GM12878 (cell line): ENCODE results near the gene GNAI2. TPM values are rescaled to one million over a fixed set of nuclear protein-coding genes. Genes with fewer than 3 reads are reported as not detected.

ENCODE experiments used
- ATAC-seq: fragments of 200-7000 bp; cut with Tn5 transposase; 3 replicates; pipeline ENCODE4 v1.9.1; 2020; ENCODE audit warnings: mild to moderate bottlenecking, moderate library complexity
- BruUV-seq: library from RNA; stranded (reverse); fragments of 400-500 nt; replicated peaks from 2 replicates; lab custom pipeline; 2021; lab: Mats Ljungman, UMichigan
- CTCF ChIA-PET: fragments of 300-600 bp; sonication (Branson Sonifier 250); formaldehyde crosslinking; extraction: SDS; loops from one replicate; lab custom pipeline; 2021; ENCODE audit warnings: inconsistent platforms; lab: Yijun Ruan, JAX
- POLR2A ChIA-PET: fragments of 350-600 bp; formaldehyde crosslinking; extraction: SDS; loops from one replicate; lab custom pipeline; 2021; ENCODE audit warnings: inconsistent platforms; lab: Charles Lee
- RAD21 ChIA-PET: fragments of 300-600 bp; sonication (Branson Sonifier 250); formaldehyde crosslinking; loops from one replicate; lab custom pipeline; 2023; ENCODE audit warnings: antibody characterized with exemption; ENCODE audit not compliant: unreplicated experiment; lab: Charles Lee
- SMC1A ChIA-PET: fragments of 300-600 bp; sonication (Branson Sonifier 250); formaldehyde crosslinking; loops from one replicate; lab custom pipeline; 2023; ENCODE audit not compliant: unreplicated experiment, uncharacterized antibody; lab: Charles Lee
- DNase-seq: peaks from one replicate; pipeline ENCODE4 v3.0.0-alpha.2; 2011; ENCODE audit warnings: low read depth, low spot score
- FAIRE-seq: peaks from 3 replicates; lab custom pipeline; 2011; peaks lifted over from hg19 to GRCh38; lab: Jason Lieb, UNC
- H2AFZ ChIP-seq: 2 replicates; pipeline ENCODE4 v1.6.0; 2011; ENCODE audit warnings: low read depth, low read length, control low read depth; ENCODE audit not compliant: control insufficient read depth
- H3K27ac ChIP-seq: 2 replicates; pipeline ENCODE4 v1.5.1; 2011; ENCODE audit warnings: control low read depth; ENCODE audit not compliant: control insufficient read depth, insufficient read depth
- H3K27me3 ChIP-seq, 2 experiments: replicated peaks in 1 of 2; 2 replicates each; pipeline versions ENCODE4 v1.6.0 to v1.6.1; 2011; ENCODE audit warnings: low read length in 1 of 2; ENCODE audit not compliant: control insufficient read depth in 2 of 2, insufficient read depth in 2 of 2
- H3K36me3 ChIP-seq, 2 experiments: 2 replicates each; pipeline ENCODE4 v1.5.1; 2011; ENCODE audit warnings: low read length in 1 of 2; ENCODE audit not compliant: control insufficient read depth in 2 of 2, insufficient read depth in 2 of 2
- H3K4me1 ChIP-seq: 2 replicates; pipeline ENCODE4 v1.6.1; 2011; ENCODE audit warnings: mild to moderate bottlenecking, low read length, moderate library complexity, mixed read lengths; ENCODE audit not compliant: control insufficient read depth, insufficient read depth
- H3K4me2 ChIP-seq: 2 replicates; pipeline ENCODE4 v1.6.0; 2011; ENCODE audit warnings: control low read depth; ENCODE audit not compliant: control insufficient read depth, insufficient read depth
- H3K4me3 ChIP-seq: fragments of 200-600 bp; sonication (generic); 2 replicates; pipeline ENCODE4 v1.5.1; 2016
- H3K79me2 ChIP-seq: 2 replicates; pipeline ENCODE4 v1.6.0; 2011; ENCODE audit warnings: low read length; ENCODE audit not compliant: control insufficient read depth, insufficient read depth
- H3K9ac ChIP-seq: 2 replicates; pipeline ENCODE4 v1.8.0; 2011; ENCODE audit warnings: low read length, control low read depth, mixed read lengths; ENCODE audit not compliant: control insufficient read depth, insufficient read depth
- H3K9me3 ChIP-seq: replicated peaks from 3 replicates; pipeline ENCODE4 v1.5.1; 2011; ENCODE audit warnings: mild to moderate bottlenecking, low read length; ENCODE audit not compliant: control insufficient read depth, insufficient read depth
- H4K20me1 ChIP-seq: 2 replicates; pipeline ENCODE4 v1.6.0; 2011; ENCODE audit not compliant: control insufficient read depth, insufficient read depth
- ATF7 ChIP-seq: fragments of 450-650 bp; IDR thresholded peaks from 2 replicates; pipeline ENCODE4 v1.6.1; 2016; ENCODE audit warnings: low read depth, mild to moderate bottlenecking
- BMI1 ChIP-seq: fragments of 450-650 bp; IDR thresholded peaks from 2 replicates; pipeline ENCODE4 v1.6.1; 2016; ENCODE audit warnings: mild to moderate bottlenecking, moderate library complexity, borderline replicate concordance
- CREM ChIP-seq: IDR thresholded peaks from 2 replicates; pipeline ENCODE4 v1.6.1; 2014; ENCODE audit warnings: antibody characterized with exemption, low read depth
- EP300 ChIP-seq, 2 experiments: fragments of 150-350 bp in 1 of 2; IDR thresholded peaks; 2 replicates each; pipeline ENCODE4 v1.6.1; 2011 to 2012; ENCODE audit warnings: low read depth in 2 of 2, low read length in 2 of 2, borderline replicate concordance in 1 of 2, improper control_type of control experiment in 1 of 2, inconsistent platforms in 1 of 2; ENCODE audit not compliant: control insufficient read depth in 1 of 2
- IRF4 ChIP-seq: IDR thresholded peaks from 2 replicates; pipeline ENCODE4 v1.6.1; 2011; ENCODE audit warnings: low read depth, low read length
- JUND ChIP-seq: IDR thresholded peaks from 2 replicates; pipeline ENCODE4 v1.6.1; 2012; ENCODE audit warnings: low read depth, mild to moderate bottlenecking, low read length, improper control_type of control experiment, moderate library complexity
- KLF5 ChIP-seq: fragments of 450-650 bp; IDR thresholded peaks from 2 replicates; pipeline ENCODE4 v1.6.1; 2014; ENCODE audit warnings: mild to moderate bottlenecking; ENCODE audit not compliant: partially characterized antibody
- MXI1 ChIP-seq: fragments of 150-350 bp; IDR thresholded peaks from 2 replicates; pipeline ENCODE4 v1.6.1; 2011; ENCODE audit warnings: low read depth, mild to moderate bottlenecking, inconsistent platforms, low read length, improper control_type of control experiment
- PAX8 ChIP-seq: fragments of 450-650 bp; IDR thresholded peaks from 2 replicates; pipeline ENCODE4 v1.6.1; 2017; ENCODE audit warnings: mild to moderate bottlenecking, moderate library complexity
- STAT1 ChIP-seq: fragments of 450-650 bp; conservative IDR thresholded peaks from 2 replicates; pipeline ENCODE4 v1.6.1; 2014; ENCODE audit warnings: antibody characterized with exemption, mild to moderate bottlenecking
- ZNF217 ChIP-seq: fragments of 450-650 bp; IDR thresholded peaks from 2 replicates; pipeline ENCODE4 v1.6.1; 2017; ENCODE audit warnings: antibody characterized with exemption, mild to moderate bottlenecking
- ZSCAN29 ChIP-seq: fragments of 450-650 bp; IDR thresholded peaks from 2 replicates; pipeline ENCODE4 v1.6.1; 2017; ENCODE audit warnings: mild to moderate bottlenecking, moderate library complexity
- WGBS: methylation state at CpG from one replicate; pipeline ENCODE4 v1.1.6; 2016; ENCODE audit warnings: low lambda C conversion rate; ENCODE audit not compliant: insufficient replicate concordance, insufficient coverage; ENCODE audit errors: missing lambda C conversion rate; 5-methylcytosine and 5-hydroxymethylcytosine counted together
- in situ Hi-C: fragments of 300-500 bp; cut with MboI; formaldehyde crosslinking; loops from 9 replicates; pipeline ENCODE4 v1.14.3; 2018; ENCODE audit warnings: mixed read lengths
- intact Hi-C: fragments of 100-400 bp; cut with micrococcal nuclease; formaldehyde crosslinking; loops from one replicate; pipeline ENCODE4 v1.14.2; 2022; ENCODE audit not compliant: unreplicated experiment
- polyA plus RNA-seq, 11 experiments: library from polyadenylated mRNA; depleted of rRNA in 4 of 11; unstranded in 6 of 11; stranded (reverse) in 5 of 11; fragments of >200 nt; fragmentation: Nextera tagmentation in 4 of 11; fragmentation: Illumina TruSeq in 1 of 11; extraction: Ambion mirVana in 4 of 11; extraction: Trizol in 1 of 11; gene quantifications; 1 replicate in 1 of 11; 2 replicates in 10 of 11; pipeline versions ENCODE4 v1.2.1 to v1.2.3, GENCODE V29; 2011 to 2016; ENCODE audit warnings: inconsistent platforms in 2 of 11, missing spikeins in 2 of 11, low read depth in 1 of 11
- total RNA-seq, 4 experiments: library from RNA; depleted of rRNA in 3 of 4; stranded (reverse); fragments of >200 nt in 3 of 4; fragmentation: Illumina TruSeq in 1 of 4; extraction: Trizol in 1 of 4; gene quantifications; 2 replicates each; pipeline versions ENCODE4 v1.2.1 to v1.2.3, GENCODE V29; 2013 to 2021
- TF ChIP-seq, protein P1 (sequence below): IDR thresholded peaks from 2 replicates; pipeline ENCODE4 v1.6.1; 2011; ENCODE audit warnings: mild to moderate bottlenecking, low read depth, low read length, moderate library complexity; ENCODE audit not compliant: insufficient replicate concordance
- TF ChIP-seq, protein P2 (sequence below): IDR thresholded peaks from 2 replicates; pipeline ENCODE4 v1.6.1; 2012; ENCODE audit warnings: low read length, inconsistent platforms
- TF ChIP-seq, protein P3 (sequence below): fragments of 450-650 bp; IDR thresholded peaks from 2 replicates; pipeline ENCODE4 v1.6.1; 2017; ENCODE audit warnings: mild to moderate bottlenecking, low read depth, inconsistent platforms; ENCODE audit not compliant: poor library complexity, severe bottlenecking
- TF ChIP-seq, protein P4 (sequence below): fragments of 450-650 bp; IDR thresholded peaks from 2 replicates; pipeline ENCODE4 v1.6.1; 2016; ENCODE audit warnings: mild to moderate bottlenecking

GNAI2 gene
- total and polyA plus RNA-seq, 10 of the 15 experiments (the other 5 are each of a cell fraction or from before 2014, with no cell fraction given): 5.0 to 346 (median 237) TPM

DNA sequence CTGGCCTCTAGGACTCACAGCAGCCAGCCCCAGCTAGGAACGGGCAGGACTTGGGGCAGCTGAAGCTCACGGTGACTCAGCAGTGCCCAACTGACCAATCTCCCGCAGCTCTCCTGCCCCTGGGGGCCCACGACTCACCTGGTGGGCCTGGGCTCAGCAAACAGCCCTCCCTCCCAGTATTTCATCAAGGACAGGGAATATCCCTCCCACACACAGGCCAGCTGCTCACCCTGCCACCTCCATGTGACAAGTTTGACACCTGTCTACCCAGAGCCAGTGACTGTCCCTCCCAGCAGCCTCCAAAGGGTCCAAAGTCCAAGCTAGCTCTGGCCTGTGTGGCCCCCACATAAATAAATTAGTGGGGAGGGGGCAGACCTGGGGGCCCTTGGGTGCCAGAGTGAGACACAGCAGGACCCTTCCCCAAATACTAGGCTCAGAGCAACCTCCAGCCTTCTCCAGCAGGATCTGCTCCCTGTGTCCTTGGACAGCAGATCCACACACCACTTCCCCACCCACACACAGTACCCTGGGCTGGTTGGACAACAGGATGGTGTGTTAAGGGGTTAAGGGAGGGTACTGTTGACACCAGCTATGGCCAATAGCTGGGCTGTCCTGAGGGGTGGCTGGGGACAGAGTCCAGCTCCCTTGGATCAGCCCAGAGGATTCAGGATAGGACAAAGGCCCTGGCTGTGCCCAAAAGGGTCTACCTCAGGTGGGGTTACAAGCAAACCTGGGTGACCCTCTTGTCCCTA lies 40.3 kb upstream of the GNAI2 start:
- H3K4me2 ChIP-seq: no peak overlapping the region
- no peak overlapping the region for H3K9ac ChIP-seq
- TF ChIP-seq CREM (no peak), PAX8 (no peak), IRF4 (no peak), STAT1 (no peak), KLF5 (no peak), JUND (no peak), EP300 (IDR thresholded peaks at IDR 0.05; ENCODE audit: borderline replicate concordance in 1 of 2, control insufficient read depth in 1 of 2, low read depth in 2 of 2, low read length in 2 of 2) (no peak), MXI1 (no peak), ATF7 (no peak), ZSCAN29 (no peak), ZNF217 (no peak), BMI1 (no peak)
- TF ChIP-seq, protein P1, sequence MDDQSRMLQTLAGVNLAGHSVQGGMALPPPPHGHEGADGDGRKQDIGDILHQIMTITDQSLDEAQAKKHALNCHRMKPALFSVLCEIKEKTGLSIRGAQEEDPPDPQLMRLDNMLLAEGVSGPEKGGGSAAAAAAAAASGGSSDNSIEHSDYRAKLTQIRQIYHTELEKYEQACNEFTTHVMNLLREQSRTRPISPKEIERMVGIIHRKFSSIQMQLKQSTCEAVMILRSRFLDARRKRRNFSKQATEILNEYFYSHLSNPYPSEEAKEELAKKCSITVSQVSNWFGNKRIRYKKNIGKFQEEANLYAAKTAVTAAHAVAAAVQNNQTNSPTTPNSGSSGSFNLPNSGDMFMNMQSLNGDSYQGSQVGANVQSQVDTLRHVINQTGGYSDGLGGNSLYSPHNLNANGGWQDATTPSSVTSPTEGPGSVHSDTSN: no peak
- TF ChIP-seq, protein P2, sequence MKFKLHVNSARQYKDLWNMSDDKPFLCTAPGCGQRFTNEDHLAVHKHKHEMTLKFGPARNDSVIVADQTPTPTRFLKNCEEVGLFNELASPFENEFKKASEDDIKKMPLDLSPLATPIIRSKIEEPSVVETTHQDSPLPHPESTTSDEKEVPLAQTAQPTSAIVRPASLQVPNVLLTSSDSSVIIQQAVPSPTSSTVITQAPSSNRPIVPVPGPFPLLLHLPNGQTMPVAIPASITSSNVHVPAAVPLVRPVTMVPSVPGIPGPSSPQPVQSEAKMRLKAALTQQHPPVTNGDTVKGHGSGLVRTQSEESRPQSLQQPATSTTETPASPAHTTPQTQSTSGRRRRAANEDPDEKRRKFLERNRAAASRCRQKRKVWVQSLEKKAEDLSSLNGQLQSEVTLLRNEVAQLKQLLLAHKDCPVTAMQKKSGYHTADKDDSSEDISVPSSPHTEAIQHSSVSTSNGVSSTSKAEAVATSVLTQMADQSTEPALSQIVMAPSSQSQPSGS: no peak
- TF ChIP-seq, protein P3, sequence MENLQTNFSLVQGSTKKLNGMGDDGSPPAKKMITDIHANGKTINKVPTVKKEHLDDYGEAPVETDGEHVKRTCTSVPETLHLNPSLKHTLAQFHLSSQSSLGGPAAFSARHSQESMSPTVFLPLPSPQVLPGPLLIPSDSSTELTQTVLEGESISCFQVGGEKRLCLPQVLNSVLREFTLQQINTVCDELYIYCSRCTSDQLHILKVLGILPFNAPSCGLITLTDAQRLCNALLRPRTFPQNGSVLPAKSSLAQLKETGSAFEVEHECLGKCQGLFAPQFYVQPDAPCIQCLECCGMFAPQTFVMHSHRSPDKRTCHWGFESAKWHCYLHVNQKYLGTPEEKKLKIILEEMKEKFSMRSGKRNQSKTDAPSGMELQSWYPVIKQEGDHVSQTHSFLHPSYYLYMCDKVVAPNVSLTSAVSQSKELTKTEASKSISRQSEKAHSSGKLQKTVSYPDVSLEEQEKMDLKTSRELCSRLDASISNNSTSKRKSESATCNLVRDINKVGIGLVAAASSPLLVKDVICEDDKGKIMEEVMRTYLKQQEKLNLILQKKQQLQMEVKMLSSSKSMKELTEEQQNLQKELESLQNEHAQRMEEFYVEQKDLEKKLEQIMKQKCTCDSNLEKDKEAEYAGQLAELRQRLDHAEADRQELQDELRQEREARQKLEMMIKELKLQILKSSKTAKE: no peak
- TF ChIP-seq, protein P4, sequence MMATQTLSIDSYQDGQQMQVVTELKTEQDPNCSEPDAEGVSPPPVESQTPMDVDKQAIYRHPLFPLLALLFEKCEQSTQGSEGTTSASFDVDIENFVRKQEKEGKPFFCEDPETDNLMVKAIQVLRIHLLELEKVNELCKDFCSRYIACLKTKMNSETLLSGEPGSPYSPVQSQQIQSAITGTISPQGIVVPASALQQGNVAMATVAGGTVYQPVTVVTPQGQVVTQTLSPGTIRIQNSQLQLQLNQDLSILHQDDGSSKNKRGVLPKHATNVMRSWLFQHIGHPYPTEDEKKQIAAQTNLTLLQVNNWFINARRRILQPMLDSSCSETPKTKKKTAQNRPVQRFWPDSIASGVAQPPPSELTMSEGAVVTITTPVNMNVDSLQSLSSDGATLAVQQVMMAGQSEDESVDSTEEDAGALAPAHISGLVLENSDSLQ: no peak

More for the DNA sequence above, 40.3 kb upstream of the GNAI2 start:
- ChIA-PET POLR2A (interaction anchor here (1.2 kb wide), 1 partner anchor 26 kb away, joined by 3 read pairs; no protein-coding TSS in a partner anchor), SMC1A (interaction anchor here (1.2 to 3.0 kb wide), 5 partner anchors 25 to 84 kb away, joined by 4 to 23 read pairs (median 5); no protein-coding TSS in a partner anchor), CTCF (interaction anchor here (0.9 to 6.9 kb wide), 11 partner anchors 19 to 129 kb away, joined by 3 to 110 read pairs (median 6); no protein-coding TSS in a partner anchor), RAD21 (interaction anchor here (0.9 to 5.6 kb wide), 6 partner anchors 20 to 64 kb away, joined by 3 to 72 read pairs (median 8); no protein-coding TSS in a partner anchor)
- Histone ChIP-seq H3K4me3 (no peak overlapping the region), H3K36me3 (no peaks in the 10 kb centered on the region), H3K27ac (no peak overlapping the region), H3K9me3 (no peaks in the 10 kb centered on the region), H3K79me2 (no peaks in the 10 kb centered on the region), H2AFZ (no peak overlapping the region), H3K4me1 (no peaks in the 10 kb centered on the region), H3K27me3 (no peaks in the 10 kb centered on the region; a peak in 2 of 4 replicates), H4K20me1 (no peaks in the 10 kb centered on the region)
- BruUV-seq: no TSS peak
- in situ Hi-C loops (loop anchor here (5.0 kb wide), 1 partner anchor 77 kb away; no protein-coding TSS in a partner anchor), intact Hi-C loops (no loop called here)
- WGBS: 28% methylated on average over 4 of the region's 4 CpGs
- FAIRE-seq: no peak
- no peak for ATAC-seq
- no peak for DNase-seq
